D341Med (cell line): ENCODE results near the gene BRCA1.
A peak's percentile ranks its signal among the peaks of the same experiment; 100 is the strongest.
"Not testable (repeated sequence)": the region's sequence is repeated elsewhere in the genome, so short reads cannot be mapped to it uniquely, and the experiment has no call there.

Experiments
- DNase-seq: peaks from one replicate; pipeline ENCODE4 v3.0.0; 2012; ENCODE audit warnings: low spot score

Gene BRCA1

DNA sequence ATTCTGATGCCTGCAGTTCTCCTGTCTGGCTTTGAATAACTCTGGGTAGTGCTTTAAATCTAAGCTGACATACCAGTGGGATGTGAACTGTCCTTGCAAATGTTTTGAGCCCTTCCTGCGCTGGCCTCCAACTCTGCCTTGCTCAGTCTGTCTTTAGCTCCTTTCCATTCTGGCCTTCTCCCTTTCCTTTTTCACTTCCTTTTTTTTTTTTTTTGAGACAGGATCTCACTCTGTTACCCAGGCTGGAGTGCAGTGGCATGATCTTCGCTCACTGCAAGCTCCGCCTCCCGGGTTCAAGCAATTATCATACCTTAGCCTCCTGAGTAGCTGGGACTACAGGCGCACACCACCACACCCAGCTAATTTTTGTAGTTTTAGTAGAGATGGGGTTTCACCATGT is 8.3 kb upstream of the BRCA1 start:
- DNase-seq = not testable (repeated sequence)

DNA sequence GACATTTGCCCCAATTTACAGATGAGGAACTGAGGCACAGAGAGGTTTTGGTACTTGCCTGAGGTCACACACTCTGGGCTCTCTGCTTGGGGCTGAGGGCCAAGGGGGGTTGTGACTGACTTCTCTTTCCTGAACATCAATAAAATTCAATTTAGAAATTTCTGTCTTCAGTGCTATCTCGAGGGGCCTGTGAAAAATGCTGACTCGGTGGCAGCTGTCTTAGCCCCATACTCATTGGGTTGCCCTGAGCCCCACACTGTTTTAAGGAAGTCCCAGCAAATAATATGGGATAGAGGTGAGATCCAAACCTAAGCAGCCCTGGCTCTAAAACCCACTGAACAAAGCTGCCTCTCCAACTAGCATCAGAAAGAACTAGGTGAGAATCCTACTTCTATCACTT is 7.0 kb upstream of the BRCA1 start:
- no peak for DNase-seq

DNA sequence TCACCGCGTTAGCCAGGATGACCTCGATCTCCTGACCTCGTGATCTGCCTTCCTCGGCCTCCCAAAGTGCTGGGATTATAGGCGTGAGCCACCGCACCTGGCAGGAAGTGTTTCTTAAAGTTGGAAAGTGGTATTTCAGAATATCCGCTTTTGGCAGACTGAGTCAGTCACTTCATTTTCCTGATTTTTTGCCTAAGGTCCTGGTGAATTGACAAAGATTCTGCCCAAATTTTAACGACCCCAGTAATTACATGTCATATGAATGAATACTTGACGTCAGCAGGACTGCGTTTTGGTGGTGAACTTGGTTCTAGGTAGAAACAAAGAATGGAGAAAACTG is 4.5 kb upstream of the BRCA1 start:
- DNase-seq = no peak

DNA sequence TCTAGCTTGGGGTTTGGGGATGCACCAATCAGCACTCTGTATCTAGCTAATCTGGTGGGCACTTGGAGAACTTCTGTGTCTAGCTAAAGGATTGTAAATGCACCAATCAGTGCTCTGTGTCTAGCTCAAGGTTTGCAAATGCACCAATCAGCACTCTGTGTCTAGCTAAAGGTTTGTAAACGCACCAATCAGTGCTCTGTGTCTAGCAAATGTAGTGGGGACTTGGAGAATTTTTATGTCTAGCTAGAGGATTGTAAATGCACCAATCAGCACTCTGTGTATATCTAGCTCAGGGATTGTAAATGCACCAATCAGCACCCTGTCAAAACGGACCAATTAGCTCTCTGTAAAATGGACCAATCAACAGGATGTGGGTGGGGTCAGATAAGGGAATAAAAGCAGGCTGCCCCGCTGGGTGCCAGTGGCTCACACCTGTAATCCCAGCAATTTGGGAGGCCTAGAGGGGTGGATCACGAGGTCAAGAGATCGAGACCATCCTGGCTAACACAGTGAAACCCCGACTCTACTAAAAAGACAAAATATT is 2.2 kb upstream of the BRCA1 start:
- DNase-seq = not testable (repeated sequence)

DNA sequence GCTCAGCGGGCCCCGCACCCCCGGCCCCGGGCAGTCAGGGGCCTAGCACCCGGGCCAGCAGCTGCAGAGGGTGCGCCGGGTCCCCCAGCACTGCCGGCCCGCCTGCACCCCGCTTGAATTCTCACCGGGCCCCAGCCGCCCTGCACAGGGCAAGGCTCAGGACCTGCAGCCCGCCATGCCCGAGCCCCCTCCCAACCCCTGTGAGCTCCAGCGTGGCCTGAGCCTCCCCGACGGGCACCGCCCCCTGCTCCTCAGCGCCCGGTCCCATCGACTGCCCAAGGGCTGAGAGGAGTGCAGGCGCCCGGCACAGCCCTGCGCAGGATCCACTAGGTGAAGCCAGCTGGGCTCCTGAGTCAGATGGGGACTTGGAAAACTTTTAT is 1.7 kb upstream of the BRCA1 start:
- no peak for DNase-seq

DNA sequence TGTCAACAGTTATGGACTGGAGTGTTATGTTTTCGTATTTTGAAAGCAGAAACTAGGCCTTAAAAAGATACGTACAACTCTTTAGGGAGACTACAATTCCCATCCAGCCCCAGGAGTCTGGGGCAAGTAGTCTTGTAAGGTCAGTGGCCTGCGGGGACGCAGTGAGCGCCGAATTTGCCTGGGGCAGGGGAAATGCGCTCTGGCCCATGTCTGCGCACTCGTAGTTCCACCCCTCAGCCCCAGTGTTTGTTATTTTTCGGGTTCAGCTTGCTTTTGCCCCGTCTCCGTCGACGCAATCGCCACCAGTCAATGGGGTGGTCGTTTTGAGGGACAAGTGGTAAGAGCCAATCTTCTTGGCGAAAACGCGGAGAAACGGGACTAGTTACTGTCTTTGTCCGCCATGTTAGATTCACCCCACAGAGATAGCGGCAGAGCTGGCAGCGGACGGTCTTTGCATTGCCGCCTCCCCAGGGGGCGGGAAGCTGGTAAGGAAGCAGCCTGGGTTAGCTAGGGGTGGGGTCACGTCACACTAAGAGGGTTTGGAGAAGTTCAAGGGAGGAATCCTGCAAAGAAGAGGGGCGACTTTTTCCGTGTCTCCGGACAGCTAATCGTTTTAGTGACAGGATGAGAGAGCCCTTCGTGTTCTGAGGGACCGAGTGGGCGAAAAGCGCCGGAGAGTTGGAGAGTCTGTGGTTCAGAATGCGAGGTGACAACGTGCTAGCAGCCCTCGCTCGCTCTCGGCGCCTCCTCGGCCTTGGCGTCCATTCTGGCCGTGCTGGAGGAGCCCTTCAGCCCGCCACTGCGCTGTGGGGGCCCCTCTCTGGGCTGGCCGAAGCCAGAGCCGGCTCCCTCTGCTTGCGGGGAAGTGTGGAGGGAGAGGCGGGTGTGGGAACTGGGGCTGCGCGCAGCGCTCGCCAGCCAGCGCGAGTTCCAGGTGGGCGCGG is 1.1 kb upstream of the BRCA1 start:
- DNase-seq = peak; percentile 42

DNA sequence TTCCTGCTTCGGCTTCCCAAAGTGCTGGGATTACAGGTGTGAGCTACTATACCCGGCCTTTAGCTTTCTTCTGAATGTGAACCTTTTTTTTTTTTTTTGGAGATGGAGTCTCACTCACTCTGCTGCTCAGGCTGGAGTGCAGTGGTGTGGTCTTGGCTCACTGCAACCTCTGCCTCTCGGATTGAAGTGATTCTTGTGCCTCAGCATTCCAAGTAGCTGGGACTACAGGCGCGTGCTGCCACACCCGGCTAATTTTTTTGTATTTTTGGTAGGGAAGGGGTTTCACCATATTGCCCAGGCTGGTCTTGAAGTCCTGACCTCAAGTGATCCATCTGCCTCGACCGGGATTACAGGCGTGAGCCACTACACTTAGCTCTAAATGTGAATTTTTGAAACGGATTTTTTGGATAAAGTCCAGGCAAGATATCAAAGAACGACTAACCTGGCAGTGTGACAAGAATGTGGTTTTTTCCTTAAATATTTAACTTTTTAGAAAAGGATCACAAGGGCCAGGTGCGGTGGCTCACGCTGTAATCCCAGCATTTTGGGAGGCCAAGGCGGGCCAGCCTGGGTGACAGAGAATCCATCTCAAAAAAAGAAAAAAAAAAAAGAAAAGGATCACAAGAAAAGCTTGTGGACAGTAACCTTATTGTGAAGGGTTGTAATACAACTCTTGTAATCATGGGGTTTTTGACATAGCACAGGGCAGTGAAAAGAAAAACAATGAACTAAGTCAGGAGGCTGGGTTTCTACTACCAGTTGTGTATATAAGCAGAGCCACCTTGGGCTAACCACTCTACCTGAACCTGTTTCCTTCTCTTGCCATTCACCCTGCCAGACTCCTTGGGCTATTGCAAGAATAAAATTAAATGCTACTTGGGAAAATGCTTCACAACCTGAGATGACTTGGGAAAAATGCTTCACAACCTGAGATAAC is 6.2 kb downstream of the BRCA1 start:
- no peak for DNase-seq

DNA sequence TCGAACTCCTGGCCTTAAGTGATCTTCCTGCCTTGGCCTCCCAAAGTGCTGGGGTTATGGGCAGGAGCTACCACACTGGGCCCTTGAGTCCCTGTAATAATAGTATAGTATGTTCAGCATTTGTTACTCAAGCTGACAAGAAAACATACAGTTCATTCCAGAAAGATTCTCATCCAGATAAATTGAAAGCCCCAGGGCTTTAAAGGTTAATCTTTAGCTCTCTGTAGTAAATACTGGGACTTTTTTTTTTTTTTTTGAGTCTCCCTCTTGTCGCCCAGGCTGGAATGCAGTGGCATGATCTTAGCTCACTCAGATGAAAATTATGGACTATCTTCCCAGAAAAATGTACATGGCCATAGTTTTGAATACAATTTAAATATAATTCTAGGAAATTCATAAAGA is 11.0 kb downstream of the BRCA1 start:
- DNase-seq = no peak

DNA sequence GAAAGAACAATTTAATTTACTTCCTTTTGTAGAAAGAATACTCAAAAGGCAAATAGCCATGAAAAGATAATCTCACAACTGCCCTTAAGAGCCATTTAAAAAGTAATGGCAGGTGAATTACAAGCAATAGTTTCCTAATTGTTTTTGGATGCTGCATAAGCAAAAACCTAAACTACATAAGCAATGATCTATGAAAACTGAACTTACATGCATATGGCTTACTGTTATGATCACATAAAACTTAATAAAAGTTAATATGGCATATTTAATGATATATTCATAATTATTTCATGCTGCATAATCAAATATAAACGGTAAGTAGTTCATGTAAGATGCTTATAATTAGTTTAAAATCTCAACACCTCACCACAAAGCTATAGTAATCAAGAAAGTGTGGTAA is 18.6 kb downstream of the BRCA1 start:
- no peak for DNase-seq

DNA sequence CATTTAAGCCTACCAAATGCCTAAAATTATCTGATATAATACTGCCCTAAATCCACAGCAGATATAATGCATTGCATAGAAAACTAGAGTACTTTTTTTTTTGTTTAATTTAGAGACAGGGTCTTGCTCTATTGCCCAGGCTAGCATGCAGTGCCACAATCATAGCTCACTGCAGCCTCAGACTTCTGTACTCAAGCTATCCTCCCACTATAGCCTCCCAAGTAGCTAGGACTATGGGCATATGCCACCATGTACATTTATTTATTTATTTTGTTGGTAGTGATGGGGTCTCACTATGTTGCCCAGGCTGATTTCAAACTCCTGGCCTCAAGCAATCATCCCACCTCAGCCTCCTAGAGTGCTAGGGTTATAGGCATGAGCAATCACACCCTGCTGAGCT is 20.0 kb downstream of the BRCA1 start:
- DNase-seq = no peak

DNA sequence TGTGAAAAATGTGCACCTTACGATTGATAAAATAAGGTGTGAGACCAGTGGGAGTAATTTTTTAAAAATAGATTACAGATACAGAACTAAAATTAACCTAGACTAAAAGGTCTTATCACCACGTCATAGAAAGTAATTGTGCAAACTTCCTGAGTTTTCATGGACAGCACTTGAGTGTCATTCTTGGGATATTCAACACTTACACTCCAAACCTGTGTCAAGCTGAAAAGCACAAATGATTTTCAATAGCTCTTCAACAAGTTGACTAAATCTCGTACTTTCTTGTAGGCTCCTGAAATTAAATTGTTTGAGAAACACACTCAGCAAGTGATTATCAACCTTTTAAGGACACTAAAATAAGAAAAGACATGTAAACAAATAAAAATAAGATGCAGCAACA is 20.5 kb downstream of the BRCA1 start:
- DNase-seq = no peak

DNA sequence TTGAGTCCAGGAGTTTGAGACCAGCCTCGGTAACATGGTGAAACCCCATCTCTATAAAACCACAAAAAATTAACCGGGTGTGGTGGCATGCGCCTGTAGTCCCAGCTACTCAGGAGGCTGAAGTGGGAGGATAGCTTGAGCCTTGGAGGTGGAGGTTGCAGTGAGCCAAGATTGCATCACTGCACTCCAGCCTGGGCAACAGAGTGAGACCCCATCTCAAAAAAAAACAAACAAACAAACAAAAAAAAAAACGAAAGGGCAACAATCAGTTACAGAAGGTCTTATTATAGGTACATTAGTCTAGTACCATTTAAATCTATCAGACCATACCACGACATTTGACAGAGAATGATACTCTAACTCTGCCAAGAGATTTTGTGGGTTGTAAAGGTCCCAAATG is 29.8 kb downstream of the BRCA1 start:
- not testable (repeated sequence) for DNase-seq

DNA sequence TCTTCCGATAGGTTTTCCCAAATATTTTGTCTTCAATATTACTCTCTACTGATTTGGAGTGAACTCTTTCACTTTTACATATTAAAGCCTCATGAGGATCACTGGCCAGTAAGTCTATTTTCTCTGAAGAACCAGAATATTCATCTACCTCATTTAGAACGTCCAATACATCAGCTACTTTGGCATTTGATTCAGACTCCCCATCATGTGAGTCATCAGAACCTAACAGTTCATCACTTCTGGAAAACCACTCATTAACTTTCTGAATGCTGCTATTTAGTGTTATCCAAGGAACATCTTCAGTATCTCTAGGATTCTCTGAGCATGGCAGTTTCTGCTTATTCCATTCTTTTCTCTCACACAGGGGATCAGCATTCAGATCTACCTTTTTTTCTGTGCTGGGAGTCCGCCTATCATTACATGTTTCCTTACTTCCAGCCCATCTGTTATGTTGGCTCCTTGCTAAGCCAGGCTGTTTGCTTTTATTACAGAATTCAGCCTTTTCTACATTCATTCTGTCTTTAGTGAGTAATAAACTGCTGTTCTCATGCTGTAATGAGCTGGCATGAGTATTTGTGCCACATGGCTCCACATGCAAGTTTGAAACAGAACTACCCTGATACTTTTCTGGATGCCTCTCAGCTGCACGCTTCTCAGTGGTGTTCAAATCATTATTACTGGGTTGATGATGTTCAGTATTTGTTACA is 30.9 kb downstream of the BRCA1 start:
- no peak for DNase-seq

DNA sequence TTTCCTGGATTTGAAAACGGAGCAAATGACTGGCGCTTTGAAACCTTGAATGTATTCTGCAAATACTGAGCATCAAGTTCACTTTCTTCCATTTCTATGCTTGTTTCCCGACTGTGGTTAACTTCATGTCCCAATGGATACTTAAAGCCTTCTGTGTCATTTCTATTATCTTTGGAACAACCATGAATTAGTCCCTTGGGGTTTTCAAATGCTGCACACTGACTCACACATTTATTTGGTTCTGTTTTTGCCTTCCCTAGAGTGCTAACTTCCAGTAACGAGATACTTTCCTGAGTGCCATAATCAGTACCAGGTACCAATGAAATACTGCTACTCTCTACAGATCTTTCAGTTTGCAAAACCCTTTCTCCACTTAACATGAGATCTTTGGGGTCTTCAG is 32.3 kb downstream of the BRCA1 start:
- DNase-seq = no peak

DNA sequence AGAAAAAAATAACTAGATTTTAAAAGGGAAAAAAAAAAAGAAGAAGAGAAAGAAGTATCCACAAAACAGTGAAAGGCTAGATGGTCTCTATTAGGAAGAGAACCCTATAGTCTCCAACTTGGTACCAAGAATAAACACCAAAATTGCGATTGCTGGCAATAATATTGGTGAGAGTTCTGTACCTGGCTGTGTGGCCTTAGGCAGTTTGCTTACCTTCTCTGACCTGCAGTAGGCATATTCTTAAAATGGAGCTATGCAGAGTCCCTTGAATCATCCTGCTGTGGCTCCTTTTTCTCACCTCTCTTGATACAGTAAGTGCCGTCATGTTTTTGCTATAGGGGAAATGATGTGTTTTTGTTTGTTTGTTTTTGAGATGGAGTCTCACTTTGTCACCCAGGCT is 35.1 kb downstream of the BRCA1 start:
- DNase-seq = no peak

DNA sequence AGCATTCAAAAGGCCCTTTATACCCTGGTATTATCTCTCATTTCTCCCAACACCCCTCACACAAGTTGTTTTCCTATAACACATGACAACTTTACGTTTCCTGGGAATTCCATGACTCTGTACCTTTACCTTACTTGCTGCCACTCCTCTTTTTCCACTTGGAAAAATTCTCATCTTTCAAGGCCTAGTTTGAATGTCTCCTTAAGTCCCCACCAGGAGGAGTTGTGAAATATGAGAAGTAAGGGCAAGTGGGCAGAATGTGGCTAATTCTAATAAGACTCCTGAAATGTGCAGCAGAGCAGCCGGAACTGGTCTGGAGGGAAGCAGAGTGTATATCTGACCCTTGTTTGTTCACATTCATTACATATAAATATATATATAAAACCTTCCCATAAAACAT is 39.7 kb downstream of the BRCA1 start:
- DNase-seq = no peak

DNA sequence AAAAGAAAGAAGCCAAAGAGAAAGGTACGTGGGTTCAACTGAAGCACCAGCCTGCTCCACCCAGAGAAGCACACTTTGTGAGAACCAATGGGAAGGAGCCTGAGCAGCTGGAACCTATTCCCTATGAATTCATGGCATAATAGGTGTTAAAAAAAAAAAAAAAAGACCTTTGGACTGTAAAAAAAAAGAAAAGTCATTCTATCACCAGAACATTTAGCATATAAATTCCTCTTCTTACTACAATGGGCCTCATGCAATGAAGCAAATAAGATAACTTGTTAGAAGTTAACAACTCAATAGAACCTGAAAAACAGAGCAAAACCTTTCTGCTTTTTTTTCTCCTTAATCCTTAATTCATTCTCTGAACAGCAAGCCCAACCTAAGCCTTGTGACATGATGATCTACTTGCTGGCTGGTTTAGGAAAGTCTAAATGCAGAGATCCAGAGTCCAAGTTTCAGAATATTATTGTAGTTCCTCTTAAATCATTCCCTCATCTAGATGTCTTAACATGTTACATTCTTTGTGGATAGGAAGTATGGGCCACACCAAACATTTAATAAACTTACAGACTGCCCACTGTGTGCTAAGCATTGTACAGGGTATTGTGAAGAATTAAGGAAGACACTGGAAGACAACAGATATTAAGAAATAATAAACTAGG is 45.4 kb downstream of the BRCA1 start:
- no peak for DNase-seq

DNA sequence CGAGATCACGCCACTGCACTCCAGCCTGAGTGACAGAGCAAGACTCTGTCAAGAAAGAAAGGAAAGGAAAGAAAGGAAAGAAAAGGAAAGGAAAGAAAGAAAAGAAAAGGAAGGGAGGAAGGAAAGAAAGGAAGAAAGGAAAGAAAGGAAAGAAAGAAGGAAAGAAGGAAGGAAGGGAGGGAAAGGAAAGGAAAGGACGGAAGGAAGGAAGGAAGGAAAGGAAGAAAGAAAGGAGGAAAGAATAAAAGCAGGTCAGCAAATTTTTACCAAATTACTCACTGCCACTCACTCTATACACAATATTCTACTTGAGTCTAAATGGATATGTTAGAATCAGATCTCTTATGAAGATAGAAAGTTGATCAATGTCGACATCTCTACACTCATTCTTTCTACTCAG is 50.3 kb downstream of the BRCA1 start:
- DNase-seq = no peak

DNA sequence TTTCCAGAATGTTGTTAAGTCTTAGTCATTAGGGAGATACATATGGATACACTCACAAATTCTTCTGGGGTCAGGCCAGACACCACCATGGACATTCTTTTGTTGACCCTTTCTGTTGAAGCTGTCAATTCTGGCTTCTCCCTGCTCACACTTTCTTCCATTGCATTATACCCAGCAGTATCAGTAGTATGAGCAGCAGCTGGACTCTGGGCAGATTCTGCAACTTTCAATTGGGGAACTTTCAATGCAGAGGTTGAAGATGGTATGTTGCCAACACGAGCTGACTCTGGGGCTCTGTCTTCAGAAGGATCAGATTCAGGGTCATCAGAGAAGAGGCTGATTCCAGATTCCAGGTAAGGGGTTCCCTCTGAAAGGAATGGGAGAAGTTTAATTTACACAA is 54.3 kb downstream of the BRCA1 start:
- DNase-seq = no peak

DNA sequence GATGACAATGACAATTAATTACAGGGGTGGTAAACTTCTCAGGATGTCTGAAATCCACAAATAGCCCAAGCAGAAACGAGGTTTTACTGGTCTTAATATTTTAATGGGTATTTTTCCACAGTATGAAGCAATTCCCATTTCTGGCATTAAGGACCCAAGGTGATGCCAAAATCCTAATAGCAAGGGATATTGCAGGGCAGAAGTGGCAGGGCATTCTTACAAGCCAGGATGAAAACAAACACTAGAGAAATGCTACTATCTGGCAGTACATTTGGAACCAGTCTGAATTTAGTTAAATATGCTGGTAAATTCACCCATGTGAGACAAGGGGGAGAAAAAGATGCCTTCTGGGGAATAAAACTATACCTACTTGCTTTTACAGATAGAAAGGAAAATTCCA is 54.9 kb downstream of the BRCA1 start:
- no peak for DNase-seq

DNA sequence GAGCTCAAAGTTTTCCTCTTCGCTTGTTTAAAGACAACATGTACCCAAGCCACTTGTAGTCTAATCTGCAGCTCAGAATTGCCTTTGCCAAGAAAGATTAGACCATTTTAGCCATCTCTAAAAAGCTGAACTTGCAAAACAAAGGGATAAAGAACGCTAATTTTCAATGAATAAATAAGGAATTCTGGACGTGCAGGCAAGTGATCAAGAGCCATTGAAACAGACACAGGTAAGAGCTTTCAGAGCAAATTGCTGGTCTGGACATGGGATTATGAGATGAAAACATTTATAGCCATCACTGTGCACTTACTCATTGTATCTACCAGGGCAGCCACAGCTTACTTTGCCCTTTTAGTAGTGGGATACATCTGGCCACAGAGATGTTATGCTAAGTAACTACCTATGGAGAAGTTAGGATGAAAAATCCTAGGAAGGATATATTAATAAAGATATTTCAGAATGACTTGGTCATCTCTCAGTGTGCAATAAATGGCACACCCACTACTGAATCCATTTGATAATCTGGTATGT is 55.7 kb downstream of the BRCA1 start:
- DNase-seq = no peak
